GM21528 (cell line): Measurements from ENCODE around the gene OXSR1.
"Not testable (repeated sequence)": the region's sequence is repeated elsewhere in the genome, so short reads cannot be mapped to it uniquely, and the experiment has no call there.

Experiments used
- ATAC-seq: cut with Tn5 transposase; IDR thresholded peaks from one replicate; pipeline ENCODE4 v1.9.1; 2021; ENCODE audit warnings: mild to moderate bottlenecking, moderate library complexity; ENCODE audit not compliant: unreplicated experiment, low FRiP score

OXSR1 gene

GRCh38 chr3:38214560-38214959 lies 49.2 kb downstream of the OXSR1 start:
- no peak for ATAC-seq

- no peak for ATAC-seq
Observed at GRCh38 chr3:38219609-38220197, 54.4 kb downstream of the OXSR1 start.

GRCh38 chr3:38221005-38221404 lies 55.7 kb downstream of the OXSR1 start:
- ATAC-seq = no peak

GRCh38 chr3:38222032-38222634 lies 56.8 kb downstream of the OXSR1 start:
- no peak for ATAC-seq

- no peak for ATAC-seq
Observed at GRCh38 chr3:38224357-38224756, 59.0 kb downstream of the OXSR1 start.

GRCh38 chr3:38226273-38226672 lies 60.9 kb downstream of the OXSR1 start:
- ATAC-seq = no peak

- ATAC-seq = no peak
Observed at GRCh38 chr3:38227989-38228388, 62.7 kb downstream of the OXSR1 start.

GRCh38 chr3:38229036-38229435 lies 63.7 kb downstream of the OXSR1 start:
- no peak for ATAC-seq

GRCh38 chr3:38232701-38233100 lies 67.4 kb downstream of the OXSR1 start:
- ATAC-seq = no peak

GRCh38 chr3:38235466-38235865 lies 70.1 kb downstream of the OXSR1 start:
- ATAC-seq = no peak

- no peak for ATAC-seq
Observed at GRCh38 chr3:38238416-38239008, 73.2 kb downstream of the OXSR1 start.

- not testable (repeated sequence) for ATAC-seq
Observed at GRCh38 chr3:38242812-38243211, 77.5 kb downstream of the OXSR1 start.

GRCh38 chr3:38245930-38246329 lies 80.6 kb downstream of the OXSR1 start:
- no peak for ATAC-seq

- ATAC-seq = no peak
Observed at GRCh38 chr3:38247366-38248035, 82.2 kb downstream of the OXSR1 start.

GRCh38 chr3:38250198-38250597 lies 84.9 kb downstream of the OXSR1 start:
- no peak for ATAC-seq

- no peak for ATAC-seq
Observed at GRCh38 chr3:38251197-38251596, 85.9 kb downstream of the OXSR1 start.

GRCh38 chr3:38253704-38254103 lies 88.4 kb downstream of the OXSR1 start:
- no peak for ATAC-seq

- ATAC-seq = no peak
Observed at GRCh38 chr3:38254872-38255271, 89.5 kb downstream of the OXSR1 start.

- no peak for ATAC-seq
Observed at GRCh38 chr3:38255627-38256026, 90.3 kb downstream of the OXSR1 start.

GRCh38 chr3:38257583-38257982 lies 92.2 kb downstream of the OXSR1 start:
- ATAC-seq = no peak

GRCh38 chr3:38260474-38260873 lies 95.1 kb downstream of the OXSR1 start:
- no peak for ATAC-seq

GRCh38 chr3:38264353-38264771 lies 99.0 kb downstream of the OXSR1 start:
- ATAC-seq = no peak
